ENCODE data around the gene LYPD6.

Gene LYPD6

DNA sequence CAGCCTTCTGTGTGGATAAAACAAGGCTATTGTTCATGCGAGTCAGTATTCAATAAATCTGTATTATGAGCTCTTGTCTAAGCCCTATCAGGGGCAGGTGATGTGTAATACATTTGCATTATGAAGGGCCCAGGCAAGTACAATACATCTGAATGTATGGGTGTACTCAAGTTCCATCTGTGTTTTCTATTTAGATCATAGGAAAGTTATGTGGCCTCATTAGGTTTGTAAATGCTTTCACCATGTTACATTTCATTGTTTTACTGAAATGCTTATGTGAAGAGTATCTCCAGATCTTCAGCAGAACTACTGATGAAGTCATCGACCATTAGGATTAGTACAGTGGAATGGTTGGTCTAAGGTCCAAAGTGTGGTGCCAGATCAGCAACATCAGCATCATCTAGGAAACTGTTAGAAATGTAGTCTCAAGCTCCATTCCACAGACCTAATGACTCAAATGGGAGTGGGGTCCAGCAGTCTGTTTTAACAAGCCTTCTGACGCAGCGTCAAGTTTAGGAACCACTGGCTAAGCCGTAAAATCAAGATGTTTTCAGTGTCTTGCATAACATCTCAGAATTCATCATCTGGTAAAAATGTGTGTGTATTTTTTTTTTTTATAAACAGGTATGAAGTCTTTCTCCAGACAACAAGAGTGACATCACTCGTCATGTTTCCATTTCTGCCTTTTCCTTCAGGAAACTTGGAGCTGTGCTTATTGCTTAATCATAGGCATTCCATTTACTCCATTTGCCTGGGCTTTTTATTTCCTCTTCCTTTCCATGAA lies 80.5 kb downstream of the LYPD6 start:
- peak; percentile 32 for DNase-seq

DNA sequence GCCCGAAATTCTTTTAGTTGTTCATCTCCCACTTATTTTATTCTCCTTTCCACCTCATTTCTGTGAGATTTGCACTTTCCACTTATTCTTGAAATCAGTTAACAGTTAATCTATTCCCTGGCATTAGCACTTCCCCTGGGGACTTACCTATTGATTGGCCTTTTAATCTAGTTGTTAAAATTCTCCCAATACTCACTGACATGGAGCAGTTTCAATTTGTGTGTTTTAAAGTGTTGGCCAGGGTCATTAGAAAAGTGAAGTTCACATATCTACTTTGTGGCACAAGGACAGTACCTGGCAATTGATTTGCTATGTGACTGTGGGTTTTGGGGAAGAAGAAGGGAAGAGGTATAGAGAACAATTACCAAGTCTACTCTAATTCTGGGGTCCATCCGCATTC lies 83.1 kb downstream of the LYPD6 start:
- DNase-seq: no peak

DNA sequence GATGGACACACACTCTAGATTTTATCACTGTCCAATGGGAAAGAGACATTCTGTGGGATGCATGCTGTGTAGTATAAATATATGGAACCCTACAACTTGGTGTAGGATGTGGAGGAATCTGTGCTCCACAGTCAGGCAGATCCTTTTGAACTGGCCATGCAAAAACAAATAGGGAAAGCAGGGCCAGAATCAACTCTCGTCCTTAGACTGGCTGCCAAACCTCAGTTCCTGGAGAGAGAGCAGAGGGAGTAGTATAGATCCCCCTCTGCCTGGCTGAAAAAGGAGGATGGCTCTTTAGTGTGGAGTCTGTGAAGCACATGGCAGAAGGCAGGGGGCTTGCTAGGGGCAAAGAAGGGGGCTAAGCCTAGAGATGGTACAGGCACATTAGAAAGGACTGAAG lies 84.7 kb downstream of the LYPD6 start:
- no peak for DNase-seq

DNA sequence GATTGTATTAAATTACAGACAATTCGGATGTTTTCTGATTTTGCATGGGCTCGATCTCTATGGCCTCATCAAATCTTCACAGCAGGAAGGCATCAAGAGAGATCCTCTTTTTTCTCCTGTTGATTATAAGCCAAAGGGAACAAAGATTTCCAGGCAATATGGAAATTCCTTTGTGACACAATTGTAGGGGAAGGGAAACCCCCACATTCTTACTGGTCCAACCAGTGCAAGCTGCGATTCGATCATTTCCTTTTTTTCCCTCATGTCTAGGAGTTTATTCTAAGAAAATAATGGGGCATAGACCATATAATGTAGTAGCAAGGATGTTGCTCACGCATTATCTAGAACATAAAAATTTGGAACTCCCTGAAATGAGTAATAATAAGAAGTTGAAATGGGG lies 87.7 kb downstream of the LYPD6 start:
- no peak for DNase-seq

DNA sequence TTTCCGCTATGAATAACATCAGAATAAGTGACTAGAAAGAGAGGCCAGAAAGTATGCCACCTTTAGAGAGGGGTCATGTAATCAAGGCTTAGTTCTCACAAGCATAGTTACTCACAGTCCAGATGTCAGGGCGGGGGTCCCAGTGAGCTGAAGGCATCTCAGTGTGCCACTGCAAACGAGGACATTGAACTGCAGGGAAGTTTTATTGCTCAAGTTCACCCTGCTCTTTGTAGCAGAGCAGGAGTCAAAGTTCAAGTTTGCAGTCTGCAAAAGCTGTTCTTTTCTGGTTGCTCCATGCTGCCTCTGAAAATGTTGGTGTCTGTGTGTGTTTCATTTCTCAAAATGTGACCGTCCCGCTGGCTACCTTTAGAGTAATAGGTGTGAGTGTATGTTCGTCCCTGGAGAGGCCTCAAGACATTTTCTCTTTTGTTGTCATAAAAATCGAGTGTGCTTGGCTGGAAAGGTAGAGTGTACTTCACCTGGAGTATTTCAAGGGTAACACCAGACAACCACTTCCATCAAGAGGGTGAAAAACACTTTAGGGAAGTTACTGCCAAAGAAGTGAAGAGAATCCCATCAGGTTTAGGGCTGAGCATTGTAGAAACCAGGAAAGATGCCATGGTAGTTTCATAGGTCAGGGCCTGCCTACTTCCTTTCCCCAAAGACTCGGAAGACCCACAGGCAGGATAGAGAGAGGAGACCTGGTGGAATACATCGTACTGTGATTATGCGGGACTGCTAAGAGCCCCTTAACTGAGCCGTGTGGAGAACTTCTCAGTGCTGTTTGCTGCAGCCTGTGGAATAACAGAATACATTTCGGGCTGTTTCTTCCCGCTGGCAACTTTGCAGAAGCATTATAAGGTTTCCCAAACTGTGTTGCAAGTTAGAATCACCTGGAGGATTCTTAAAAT lies 89.9 kb downstream of the LYPD6 start:
- DNase-seq: no peak

DNA sequence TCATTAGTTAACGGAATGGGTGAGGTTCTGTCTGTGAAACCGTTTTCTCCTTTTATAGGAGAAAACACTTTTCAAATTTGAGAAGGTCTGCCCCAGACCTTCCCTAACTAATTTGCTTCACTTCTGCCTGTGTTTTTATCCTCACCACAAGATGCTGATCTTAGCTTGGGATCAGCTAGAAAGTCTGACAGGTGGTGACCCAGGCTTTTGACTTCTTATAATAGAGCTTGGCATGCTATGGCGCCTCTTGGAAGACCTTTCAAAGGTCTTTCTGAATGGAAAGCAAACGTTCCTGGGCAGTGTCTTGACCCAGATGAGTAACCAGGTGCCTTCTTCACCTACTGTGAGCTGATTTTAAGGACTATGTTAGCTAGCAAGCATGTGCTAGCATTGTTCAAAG lies 91.4 kb downstream of the LYPD6 start:
- no peak for DNase-seq

DNA sequence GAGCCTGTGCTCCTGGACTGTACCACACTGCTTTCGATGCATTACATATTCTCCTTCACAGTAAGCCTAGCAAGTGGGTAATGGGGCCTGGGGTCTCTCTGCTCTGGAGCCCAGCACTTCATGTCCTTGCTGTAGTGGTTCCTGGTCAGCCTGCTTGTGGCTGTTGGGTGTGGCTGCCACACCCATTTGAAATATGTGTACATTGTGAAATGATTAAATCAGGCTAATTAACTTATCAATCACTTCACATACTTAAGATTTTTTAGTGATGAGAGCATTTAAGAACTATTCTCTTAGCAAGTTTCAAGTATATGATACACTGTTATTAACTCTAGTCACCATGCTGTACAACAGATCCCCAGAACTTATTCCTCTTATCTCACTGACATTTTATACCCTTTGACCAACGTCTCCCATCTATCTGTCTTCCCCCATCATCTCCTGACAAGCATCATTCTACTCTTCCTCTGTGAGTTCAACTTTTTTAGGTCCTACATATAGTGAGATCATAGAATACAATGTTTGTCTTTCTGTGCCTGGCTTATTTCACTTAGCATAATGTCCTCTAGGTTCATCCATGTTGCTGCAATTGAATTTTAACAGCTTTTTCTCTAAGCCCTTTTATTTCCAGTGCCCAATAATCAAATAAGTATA lies 92.1 kb downstream of the LYPD6 start:
- DNase-seq: no peak

DNA sequence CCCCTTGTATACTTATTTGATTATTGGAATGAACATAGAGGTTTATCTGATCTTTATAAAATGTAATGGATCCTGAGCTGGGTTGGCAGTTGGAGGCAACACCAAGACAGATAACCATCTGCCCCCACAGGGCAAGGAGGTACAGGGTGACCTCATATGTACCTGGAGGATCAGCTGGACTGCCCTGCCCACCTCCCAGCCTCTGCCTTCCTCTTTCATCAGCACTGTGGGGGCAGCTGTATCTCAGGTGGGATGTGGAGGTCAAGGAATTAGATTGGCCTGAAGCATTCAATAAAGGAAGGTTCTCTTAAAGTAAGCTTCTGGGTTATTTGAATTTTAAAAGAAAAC lies 92.6 kb downstream of the LYPD6 start:
- no peak for DNase-seq

DNA sequence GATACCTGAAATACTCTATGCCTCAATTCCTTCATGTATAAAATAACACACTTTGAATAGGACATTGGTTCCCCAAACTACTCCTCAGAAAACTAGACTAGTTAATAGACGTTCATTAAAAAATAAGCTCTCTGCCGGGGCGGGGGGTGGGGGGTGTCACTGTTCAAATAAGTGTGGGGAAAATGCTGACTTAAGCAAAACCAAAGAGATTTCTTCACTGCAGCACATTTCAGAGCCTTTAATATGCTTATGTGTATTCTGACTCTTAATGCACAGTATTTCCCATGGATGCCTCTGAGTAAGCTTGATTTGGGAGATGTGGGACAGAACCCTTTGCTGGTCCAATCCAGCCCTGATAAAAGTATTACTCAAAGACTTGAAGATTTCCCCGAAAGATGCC lies 93.2 kb downstream of the LYPD6 start:
- DNase-seq: no peak

DNA sequence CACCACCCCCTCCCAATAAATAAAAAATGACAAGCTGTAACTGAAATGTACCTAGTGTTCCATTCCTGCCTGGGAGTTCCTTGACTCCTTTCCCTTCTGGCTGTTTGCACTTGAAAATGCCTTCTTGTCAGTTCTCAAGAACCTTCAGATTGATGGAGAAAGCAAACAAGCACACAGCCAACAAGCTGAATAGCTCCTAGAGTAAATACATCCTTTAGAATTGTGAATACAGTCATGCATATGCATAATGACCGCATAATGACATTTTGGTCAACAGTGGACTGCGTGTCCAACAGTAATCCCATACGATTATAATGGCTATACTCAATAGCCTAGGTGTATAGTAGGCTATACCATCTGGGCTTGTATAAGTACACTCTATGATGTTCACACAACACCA lies 97.0 kb downstream of the LYPD6 start:
- DNase-seq: no peak

DNA sequence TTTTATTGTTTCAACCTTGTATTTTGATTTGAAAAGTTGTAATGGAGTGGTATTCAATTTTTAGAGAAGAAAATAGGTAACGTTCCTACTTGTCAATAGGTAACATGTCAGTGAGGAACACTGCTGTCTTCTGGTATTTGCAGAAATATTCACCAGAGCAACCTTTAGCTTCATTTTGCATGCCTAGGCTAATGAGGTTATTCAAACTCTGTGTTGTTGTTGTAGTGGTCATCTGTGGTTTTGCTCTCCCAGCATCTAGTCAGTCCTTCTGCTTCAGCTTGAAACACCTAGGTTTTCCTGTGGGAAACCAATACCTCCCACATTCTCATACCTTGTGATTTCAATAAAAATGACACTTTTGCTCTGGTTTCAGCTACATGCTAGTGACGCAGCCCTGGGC lies 98.4 kb downstream of the LYPD6 start:
- no peak for DNase-seq

DNA sequence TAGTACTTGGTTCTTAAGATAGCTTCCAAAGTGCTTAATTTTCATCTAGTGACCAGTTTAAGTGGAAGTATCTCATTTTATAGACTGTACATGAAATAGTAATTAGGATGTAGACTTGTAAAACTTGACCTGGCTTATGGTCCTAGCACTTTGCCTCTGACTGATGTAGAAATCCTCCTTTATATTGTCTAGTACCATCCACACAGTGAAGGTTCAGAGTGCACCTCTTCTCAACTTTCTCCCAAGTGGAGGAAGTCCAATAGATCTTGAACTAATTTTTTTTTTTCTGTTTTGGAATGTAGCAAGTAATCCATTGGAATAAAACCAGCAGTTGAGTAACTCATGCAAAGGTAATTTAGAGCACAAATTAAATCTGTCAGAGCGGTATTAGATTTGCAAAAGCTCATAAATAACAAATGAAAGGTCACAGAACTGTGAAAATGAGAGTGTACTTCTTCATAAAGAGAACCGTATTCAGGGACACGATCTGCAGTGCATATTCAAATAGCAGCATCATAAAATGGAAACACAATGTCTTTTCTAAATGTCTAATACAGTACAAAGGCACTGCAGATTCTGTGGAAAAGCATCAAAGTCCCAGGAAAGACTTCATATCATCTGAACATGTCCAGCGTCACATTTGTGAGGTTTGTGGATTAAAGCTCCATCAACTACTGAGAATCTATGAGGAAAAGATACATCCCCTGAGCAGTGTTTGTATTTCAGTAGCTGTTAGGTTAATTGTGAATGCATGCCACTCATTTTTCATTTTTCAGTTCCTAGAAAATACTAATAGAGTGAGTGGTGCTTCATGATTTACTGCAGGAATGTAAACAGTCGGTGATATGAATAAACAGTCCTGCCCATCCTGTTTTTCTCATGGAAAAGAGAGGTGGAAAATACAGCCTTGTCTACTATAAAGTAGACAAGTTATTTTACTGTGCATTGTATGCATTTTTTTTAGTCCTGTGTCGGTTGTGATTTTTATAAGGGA lies 100.7 kb downstream of the LYPD6 start:
- no peak for DNase-seq

DNA sequence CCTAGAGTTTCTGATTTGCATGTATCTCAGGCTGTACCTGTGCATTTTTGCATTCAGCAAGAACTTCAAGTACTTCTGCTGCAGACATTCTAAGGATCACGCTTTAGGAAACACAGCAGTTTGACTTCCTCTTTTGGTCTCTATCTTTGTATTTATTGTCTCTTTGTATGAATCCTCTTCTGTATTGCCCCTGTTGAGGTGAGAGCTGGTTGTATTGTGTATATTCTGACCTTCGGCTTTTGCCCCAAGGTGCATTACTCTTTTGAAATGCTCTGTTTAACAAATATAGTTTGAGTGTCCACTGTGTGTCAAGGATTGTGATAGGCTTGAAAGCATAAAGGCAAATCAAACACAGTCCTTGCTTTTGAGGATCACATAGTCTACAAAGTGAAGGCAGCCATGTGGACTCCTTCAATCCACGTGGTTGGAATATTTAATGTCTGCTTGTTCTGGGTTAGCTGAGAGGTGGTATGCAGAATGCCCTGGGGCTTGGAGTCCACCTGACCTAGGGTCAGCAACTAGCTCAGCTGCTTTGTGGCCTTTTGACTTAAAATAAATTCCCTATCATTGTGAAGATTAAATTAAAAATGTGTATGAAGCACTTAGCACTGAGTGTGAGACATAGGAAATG lies 108.1 kb downstream of the LYPD6 start:
- no peak for DNase-seq

DNA sequence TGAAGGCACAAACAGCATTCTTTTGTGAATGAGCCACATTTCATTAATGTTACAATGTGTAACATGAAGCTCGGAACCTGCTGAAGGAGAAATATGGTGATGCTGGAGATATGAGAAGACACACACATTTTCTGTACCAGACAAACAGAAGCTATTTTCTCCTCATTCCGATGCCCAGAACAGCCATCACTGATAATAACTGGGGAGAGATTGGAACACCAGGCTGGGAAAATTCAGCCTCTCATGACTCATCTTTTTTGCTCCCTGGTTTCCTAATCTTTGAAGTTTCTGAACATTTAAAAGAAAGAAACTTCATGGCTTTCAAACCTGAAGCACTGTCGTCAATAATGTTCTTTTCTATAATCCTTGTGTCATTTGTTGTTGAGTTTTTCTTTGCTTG lies 110.9 kb downstream of the LYPD6 start:
- no peak for DNase-seq

DNA sequence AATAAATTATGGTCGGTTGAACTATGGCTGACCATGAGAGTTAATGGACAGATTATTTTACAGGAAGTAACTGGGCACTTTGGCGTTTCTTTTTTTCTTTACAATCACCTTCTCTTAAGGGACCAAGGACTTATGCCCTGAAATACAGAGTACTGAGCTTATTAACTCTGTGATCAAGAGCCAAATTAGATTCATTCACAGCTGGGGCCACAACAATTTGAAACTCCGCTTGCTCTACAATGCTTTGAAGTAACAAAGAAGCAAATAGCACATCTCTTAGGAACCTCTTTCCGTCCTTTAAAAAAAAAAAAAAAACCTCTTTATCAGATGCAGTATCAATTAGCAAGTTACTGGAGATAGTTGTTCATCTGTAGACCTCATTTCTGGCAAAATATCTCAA lies 112.0 kb downstream of the LYPD6 start:
- no peak for DNase-seq

DNA sequence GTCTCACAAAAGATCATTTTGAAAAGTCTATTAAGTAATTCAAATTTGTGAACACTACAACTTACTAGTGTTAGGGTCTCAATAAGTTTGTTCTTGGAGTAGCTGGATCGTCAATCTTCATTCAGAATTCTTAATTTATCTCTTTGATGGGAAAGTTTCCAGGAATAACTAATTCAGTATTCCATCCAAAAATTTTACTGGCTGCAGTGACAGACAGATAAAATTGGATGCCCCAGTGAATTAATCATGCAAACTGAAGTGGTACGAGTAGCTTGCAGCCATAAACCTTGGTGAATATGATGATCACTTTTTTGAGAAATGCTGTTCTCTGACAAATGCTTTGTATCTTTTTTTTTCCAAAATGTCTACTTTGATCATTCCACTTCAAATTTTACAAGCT lies 112.8 kb downstream of the LYPD6 start:
- DNase-seq: no peak

DNA sequence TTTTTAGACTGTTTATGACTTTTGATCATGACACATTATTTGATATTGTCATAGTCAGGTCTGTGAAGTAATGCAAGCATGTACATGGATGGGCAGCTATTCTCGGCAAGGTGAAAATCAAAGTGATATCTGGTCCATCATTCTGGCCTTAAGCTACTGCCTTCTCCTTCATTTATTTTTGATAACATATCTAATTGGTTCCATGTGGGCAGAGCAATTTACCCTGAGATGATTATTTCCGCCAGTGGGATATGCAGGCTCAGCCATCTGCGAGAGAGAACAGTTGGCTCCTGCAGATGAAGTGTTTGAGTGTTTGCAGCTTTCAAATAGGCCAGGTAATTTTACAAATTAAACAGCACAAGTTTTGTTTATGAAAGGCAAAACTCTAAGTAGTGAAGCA lies 116.4 kb downstream of the LYPD6 start:
- DNase-seq: no peak

DNA sequence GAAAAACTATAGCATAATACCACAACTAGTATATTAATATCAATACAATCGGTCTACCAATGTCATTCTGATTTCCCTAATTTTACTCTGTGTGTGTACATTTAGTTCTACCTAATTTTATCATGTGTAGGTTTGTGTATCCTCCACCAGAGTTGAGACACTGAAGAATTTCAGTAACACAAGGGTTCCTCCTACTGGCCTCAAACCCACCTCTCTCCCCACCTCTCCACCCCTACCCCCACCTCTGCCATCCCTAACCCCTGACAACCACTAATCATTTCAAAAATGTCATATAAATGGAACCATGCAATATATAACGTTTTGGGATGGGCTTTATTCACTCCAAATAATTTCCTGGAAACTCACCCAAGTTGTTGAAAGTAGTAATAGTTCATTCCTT lies 117.9 kb downstream of the LYPD6 start:
- DNase-seq: no peak

DNA sequence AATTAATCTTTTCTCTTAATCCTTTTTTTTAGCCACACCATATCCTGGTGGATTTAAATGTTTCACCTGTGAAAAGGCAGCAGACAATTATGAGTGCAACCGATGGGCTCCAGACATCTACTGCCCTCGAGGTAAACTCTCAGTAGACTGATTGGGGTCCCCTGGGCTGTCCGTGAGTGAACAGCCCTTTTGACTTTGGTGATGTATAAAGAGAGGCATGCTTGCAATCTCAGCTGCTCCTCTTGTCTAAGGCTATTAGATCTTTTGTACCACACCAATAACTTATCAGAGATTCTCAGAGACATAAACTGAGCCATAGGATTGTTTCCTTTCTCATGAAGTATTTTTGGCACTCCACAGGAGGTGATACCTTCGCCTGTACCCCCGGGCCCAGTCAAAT lies 118.6 kb downstream of the LYPD6 start:
- DNase-seq: no peak

DNA sequence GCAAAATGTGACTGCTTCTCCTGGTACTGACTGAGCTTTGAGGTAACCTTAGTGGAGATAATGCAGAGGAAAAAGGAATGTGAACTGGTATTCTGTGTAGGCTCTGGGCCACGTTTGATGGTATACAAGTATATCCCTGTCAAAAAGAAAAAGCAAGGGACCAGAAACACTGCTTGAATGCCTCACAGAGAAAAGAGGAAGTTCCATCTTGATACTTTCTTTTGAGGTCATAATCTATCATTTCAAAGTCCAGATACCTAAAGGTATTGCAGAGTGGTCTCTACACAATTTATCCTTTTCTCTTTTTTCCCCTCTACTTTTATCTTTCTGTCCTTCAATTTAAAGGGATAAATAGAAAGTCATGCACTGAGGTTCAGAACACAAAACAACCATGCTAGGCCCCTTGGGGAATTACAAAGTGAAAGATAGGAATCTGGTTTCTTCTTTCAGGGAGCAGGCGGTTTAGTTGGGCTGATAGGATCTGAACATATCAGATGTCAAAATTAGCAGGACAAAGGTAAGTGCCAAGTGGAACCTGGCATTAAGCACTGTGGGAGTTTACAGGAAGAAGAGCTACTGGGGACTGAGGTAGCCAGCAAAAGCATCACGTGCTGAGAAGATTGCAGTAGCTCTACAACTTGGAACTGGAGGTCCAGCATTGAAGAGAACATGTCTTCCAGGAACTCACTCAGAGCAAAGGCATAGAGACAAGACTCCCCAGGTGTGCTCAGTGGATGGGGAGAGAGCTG lies 121.2 kb downstream of the LYPD6 start:
- no peak for DNase-seq

DNA sequence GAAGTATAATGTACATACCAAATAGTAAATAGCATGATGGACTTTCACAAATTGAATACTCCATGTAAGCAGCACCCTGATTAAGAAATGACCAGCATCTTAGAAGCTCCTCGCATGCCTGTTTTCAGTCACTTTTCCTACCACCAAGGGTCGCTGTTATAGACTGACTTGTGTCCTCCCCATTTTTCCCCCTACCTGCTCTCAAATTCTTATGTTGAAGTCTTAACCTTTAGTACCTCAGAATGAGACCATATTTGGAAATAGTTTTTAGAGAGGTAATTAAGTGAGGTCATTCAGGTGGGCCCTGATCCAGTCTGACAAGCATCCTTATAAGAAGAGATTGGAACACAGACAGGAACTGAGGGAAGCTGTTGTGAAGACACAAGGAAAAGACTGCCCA lies 125.9 kb downstream of the LYPD6 start:
- no peak for DNase-seq

All from NCI-H1105 (cell line).